LHCN-M2 (cell line): ENCODE data around the gene CDC25C. TPM values are rescaled to one million over a fixed set of nuclear protein-coding genes. Genes with fewer than 3 reads are reported as not detected.
"Not testable (repeated sequence)": the region's sequence is repeated elsewhere in the genome, so short reads cannot be mapped to it uniquely, and the experiment has no call there.

Source experiments
- DNase-seq: peaks from one replicate; pipeline ENCODE4 v3.0.0-alpha.2; 2012; ENCODE audit warnings: low read depth
- total RNA-seq: library from RNA; depleted of rRNA; stranded (reverse); fragments of >200 nt; gene quantifications from 2 replicates; pipeline ENCODE4 v1.2.3, GENCODE V29; 2014

CDC25C gene
- total RNA-seq, 1 experiment from 2014 or later, result 18.3 TPM

GRCh38 chr5:138276402-138277054 lies 55.1 kb downstream of the CDC25C start:
- no peak for DNase-seq

- DNase-seq, result no peak
Observed at GRCh38 chr5:138275895-138276294, 55.7 kb downstream of the CDC25C start.

- DNase-seq, result no peak
Observed at GRCh38 chr5:138275379-138275782, 56.2 kb downstream of the CDC25C start.

- DNase-seq, result no peak
Observed at GRCh38 chr5:138274189-138274853, 57.3 kb downstream of the CDC25C start, which contains the start of gene GFRA3. GFRA3 (minus strand) TSS chr5:138274621; CDS start chr5:138274424, 197 bp downstream.

- no peak for DNase-seq
Observed at GRCh38 chr5:138273834-138274188, 57.8 kb downstream of the CDC25C start.

GRCh38 chr5:138272681-138273080 lies 58.9 kb downstream of the CDC25C start:
- no peak for DNase-seq

- no peak for DNase-seq
Observed at GRCh38 chr5:138271281-138271680, 60.3 kb downstream of the CDC25C start.

- DNase-seq, result no peak
Observed at GRCh38 chr5:138264183-138264582, 67.4 kb downstream of the CDC25C start.

GRCh38 chr5:138263581-138263980 lies 68.0 kb downstream of the CDC25C start:
- no peak for DNase-seq

- DNase-seq, result no peak
Observed at GRCh38 chr5:138258704-138259292, 72.8 kb downstream of the CDC25C start.

- no peak for DNase-seq
Observed at GRCh38 chr5:138257583-138257982, 74.0 kb downstream of the CDC25C start.

- DNase-seq, result no peak
Observed at GRCh38 chr5:138252944-138253343, 78.7 kb downstream of the CDC25C start.

GRCh38 chr5:138247800-138248199 lies 83.8 kb downstream of the CDC25C start:
- not testable (repeated sequence) for DNase-seq

- no peak for DNase-seq
Observed at GRCh38 chr5:138246822-138247221, 84.8 kb downstream of the CDC25C start.

GRCh38 chr5:138246334-138246733 lies 85.3 kb downstream of the CDC25C start:
- DNase-seq, result no peak

GRCh38 chr5:138245717-138246116 lies 85.9 kb downstream of the CDC25C start:
- no peak for DNase-seq

GRCh38 chr5:138243794-138244193 lies 87.8 kb downstream of the CDC25C start:
- DNase-seq, result no peak

GRCh38 chr5:138241688-138242571 lies 89.7 kb downstream of the CDC25C start:
- DNase-seq, result no peak

GRCh38 chr5:138240650-138241385 lies 90.8 kb downstream of the CDC25C start:
- DNase-seq, result no peak

GRCh38 chr5:138238034-138238433 lies 93.6 kb downstream of the CDC25C start:
- no peak for DNase-seq
